Stimulated activated CD4-positive, alpha-beta T cell treated with anti-CD3 and anti-CD28 coated beads, TNF-alpha, amount 100 ng/mL, for 24 hours (primary cell): ENCODE measurements around the gene POC1B.

ENCODE experiments used
- DNase-seq, 3 experiments: peaks; one replicate each; pipeline ENCODE4 v3.0.0-alpha.2; 2020; ENCODE audit warnings: low read depth in 3 of 3

The POC1B gene

DNA sequence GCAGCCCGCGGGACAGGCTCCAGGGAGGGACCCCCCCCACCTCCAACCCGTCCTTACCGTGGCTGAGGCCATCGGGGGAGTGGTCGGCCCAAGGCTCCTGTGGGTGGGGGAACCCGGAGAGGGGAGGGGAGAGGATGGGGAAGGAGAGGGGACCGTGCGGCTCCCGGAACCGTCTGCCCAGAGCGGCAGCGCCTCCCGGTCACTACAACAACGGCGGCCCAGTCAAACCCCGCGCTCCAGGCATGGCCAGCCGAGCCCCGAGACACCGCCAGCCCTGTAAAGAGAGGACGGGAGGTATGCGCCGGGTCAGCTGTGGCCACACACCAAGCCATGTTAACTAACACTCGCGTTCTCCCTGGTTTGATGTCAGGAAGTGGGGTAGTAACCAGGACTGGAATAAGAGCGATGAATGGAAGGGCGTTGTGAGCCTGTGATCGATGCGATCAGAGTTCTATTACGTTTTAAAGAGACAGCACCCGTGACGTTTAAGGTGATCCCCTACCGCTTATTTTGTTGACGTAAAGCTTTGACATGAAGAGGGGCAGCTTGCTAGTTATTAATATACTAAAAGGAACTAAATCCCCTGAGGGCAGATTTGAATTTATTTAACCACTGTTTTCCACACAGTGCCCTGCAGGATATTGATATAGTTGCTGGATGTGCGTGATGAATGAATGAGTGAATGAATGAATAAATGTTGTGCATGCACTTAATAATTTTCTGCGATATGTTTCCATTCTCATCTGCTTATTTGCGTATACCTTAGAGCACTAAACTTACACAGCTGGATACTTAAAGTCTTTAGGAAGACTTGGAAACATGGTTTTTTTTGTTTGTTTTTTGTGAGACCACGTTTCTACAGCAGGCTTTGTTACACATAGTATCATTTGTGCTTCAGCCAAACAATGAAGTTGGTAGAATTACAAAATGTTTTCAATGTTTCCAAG, at the start of gene POC1B:
TSS of gene POC1B (minus strand) at position 224 of the 947 bp plus-strand sequence. CDS start at position 72, 152 bp downstream.
- DNase-seq = peak; percentile 49 to 76 (median 51)

DNA sequence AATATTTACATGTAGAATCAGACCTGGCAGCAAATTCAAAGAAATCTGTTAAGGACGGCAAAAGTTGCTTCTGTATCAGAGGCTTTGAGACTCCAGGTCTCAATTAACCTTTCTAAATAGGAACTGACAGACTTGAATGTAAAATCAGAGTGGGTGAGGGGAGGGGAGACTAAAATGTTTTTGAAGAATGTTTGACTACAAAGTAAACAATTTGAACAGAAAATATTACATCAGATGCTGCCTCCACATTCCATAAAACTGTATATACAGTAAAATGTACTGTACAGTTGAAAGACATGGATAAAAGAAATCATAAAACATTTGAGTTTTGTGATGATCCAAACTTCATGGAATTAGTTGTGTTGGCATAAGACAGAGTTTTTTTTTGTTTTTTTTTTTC, 49.5 kb upstream of the POC1B start:
- no peak for DNase-seq

GRCh38 chr12:89574736-89575208, 48.9 kb upstream of the POC1B start:
- no peak for DNase-seq

GRCh38 chr12:89573051-89573810, 47.4 kb upstream of the POC1B start:
- no peak for DNase-seq

GRCh38 chr12:89571491-89572195, 45.8 kb upstream of the POC1B start:
- DNase-seq = no peak

DNA sequence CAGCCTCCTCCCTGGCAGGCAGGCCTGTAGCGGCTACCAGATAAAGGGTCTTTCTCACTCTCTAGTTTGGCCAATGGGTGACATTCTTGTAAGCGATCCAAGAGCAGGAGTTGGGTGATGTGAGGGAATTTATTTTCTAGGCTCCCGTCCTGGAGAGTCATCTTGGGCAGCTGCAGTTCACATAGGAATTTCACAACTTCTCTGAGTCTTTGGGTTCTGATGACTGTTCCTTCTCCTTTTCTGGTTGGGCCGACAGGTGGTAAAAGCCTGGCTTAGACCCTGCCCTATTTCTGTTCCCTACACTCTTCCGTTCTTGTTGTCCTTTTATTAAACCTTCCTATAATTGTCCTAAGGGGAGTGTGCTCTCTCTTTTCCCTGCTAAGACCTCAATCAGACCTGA, 42.6 kb upstream of the POC1B start:
- no peak for DNase-seq

DNA sequence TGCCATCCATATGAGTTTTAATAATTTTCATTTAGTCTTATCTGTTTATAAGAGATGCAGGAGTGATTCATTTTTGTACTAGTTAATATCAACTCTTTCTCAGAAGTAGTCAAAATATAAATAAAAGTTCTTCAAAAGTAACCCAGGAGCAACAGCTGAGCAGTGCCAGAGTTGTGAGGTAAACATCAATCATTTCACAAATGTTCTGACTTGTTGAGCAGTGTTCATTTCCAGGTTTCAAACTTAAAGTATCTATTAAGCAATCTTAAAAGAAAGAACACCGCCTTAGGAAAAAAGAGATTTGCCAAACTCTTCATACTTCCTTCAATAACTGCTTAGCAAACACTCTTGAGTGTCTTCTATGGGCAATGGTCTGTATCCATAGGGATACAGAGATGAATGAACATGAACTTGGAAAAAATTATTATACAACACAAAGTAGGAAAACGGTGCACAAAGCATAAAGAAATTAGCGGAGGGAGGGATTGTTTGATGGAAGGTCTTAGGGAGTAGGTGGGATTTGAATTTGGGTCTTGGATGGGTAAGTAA, 41.9 kb upstream of the POC1B start:
- DNase-seq = no peak

DNA sequence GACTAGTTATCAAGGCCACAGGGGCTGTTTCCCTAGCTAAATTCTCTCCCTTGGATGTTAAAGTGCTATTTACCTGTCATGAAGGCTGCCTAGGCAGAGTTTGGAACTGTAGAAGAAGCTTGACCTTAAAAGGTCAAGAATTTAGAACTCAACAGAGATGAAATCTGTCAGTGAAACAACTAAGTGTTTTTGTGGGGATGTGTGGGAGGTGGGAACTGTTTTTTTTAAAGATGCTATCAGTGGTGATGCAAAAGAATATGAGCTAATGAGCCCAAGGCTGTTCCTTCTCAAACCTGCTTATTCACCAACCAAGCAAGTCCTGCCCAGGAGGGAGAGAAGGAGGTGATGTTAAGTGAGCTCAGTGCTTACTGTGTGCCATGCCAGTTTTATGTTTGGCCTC, 40.8 kb upstream of the POC1B start:
- DNase-seq = no peak

- DNase-seq = no peak
Observed at GRCh38 chr12:89565002-89565401, 39.2 kb upstream of the POC1B start.

GRCh38 chr12:89559753-89560152, 33.9 kb upstream of the POC1B start:
- DNase-seq = no peak

DNA sequence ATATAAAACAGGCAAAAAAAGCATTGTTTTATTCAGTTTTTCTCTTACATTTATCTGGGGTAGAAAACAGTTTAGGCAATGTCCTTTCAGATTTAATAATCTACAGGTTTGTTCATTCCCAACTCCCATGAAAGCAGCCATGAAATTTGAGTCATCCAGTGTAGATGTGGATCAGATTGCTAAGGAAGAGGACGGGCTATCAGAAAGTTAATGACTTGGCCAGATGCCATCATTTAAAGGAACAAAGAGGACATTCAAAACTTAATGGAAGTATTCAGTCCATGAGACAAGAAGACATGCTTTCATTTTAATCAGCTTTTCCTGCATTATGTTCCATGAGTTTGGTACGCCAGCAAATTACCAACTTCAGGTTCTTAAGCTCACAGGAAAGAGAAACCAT, 31.1 kb upstream of the POC1B start:
- no peak for DNase-seq

GRCh38 chr12:89552376-89552775, 26.5 kb upstream of the POC1B start:
- no peak for DNase-seq

DNA sequence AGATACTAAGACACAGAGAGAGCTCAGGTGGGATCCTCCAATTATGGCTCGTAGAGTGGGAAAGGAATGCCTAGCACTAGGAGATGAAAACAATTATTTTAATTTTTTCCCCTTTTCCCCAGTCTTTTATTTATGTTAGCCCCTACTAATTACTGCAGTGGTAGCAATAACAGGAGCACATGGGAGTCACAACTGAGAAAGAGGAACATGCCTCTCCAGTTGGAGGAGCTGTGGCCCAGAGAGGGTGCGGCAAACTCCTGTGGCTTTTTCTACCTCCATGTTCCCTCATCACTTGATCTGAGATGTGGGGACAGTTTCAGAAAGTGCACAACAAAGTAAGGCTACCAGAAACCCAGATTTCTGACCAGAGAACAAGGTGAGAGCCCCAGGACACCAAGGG, 25.9 kb upstream of the POC1B start:
- no peak for DNase-seq

GRCh38 chr12:89547101-89547500, 21.3 kb upstream of the POC1B start:
- no peak for DNase-seq

- DNase-seq = no peak
Observed at GRCh38 chr12:89546151-89546550, 20.3 kb upstream of the POC1B start.

DNA sequence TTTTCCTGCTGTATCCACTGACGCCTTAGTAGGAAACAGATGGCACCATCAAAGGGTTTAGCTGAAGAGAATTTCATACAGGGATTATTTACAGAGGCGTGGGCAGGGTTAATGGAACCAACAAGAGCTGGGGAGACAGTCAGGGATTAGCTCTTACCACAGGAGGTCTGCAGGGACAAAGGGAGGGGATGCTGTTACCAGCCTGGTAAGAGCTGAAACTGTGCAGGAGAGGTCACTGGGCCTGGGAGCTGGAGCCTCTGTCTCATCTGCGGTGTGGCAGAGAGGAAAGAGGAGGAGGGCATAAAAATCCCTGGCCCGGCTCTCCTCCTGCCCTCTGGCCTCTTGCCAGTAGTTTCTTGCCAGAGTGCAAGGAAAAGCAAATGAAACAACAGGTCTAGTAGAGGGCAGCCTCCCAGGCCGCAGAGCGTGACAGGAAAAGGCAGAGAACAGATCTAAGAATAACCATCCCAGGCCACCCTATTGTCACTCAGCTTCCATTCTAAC, 18.9 kb upstream of the POC1B start:
- DNase-seq = no peak

- DNase-seq = no peak
Observed at GRCh38 chr12:89544022-89544421, 18.2 kb upstream of the POC1B start.

- peak; percentile 30 to 48 (median 38) for DNase-seq
Observed at GRCh38 chr12:89542912-89543592, 17.2 kb upstream of the POC1B start.

- DNase-seq = no peak
Observed at GRCh38 chr12:89542236-89542635, 16.4 kb upstream of the POC1B start.

DNA sequence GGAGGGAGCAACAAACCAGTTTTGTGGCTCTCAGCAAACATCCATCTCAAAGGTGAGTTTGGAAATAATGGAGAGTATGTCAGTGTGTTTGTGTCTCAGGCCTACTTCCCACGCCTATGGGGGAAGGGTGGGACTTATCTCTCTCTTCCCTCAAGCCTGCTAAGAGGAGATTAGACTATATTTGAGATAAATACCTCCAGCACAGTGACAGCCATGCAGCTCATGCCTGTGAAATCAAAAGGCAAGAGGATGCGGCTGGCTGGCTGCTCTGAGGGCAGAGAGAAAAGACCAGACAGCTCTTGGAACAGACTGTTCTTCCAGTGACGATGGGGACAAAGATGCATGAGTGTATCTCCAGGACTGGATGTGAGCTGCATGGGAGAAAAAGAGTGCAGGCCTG, 14.7 kb upstream of the POC1B start:
- DNase-seq = no peak
